ENCODE results near the gene PXYLP1.

The PXYLP1 gene

DNA sequence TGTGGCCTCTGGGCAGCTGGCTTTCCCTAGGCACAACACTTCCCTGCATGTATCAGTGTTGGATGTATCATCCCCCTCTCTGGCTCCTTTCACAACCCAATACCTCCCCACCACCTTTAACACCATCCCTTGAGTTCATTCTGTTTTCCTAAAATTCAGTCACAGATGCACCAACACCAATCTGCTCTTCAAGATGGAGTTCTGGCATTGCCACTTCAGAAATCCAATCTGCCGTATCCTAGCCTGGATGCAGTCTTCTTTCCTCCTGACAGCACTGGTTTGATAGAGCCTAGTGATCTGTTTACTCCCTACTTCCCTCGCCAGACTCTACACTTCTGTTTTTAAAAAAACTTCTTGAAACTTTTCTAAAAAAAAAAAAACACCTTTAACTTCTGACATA lies 21.7 kb downstream of the PXYLP1 start:
- no peak for DNase-seq

DNA sequence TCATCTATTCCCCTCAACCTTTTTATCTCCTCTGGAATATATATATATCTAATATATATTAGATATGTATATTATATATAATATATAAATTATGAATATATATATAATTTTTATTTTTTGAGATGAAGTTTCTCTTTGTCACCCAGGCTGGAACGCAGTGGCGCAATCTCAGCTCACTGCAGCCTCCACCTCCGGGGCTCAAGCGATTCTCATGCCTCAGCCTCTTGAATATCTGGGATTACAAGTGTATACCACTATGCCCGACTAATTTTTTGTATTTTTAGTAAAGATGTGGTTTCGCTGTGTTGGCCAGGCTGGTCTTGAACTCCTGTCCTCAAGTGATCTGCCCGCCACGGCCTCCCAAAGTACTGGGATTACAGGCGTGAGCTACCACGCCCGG lies 22.2 kb downstream of the PXYLP1 start:
- DNase-seq, result no peak

DNA sequence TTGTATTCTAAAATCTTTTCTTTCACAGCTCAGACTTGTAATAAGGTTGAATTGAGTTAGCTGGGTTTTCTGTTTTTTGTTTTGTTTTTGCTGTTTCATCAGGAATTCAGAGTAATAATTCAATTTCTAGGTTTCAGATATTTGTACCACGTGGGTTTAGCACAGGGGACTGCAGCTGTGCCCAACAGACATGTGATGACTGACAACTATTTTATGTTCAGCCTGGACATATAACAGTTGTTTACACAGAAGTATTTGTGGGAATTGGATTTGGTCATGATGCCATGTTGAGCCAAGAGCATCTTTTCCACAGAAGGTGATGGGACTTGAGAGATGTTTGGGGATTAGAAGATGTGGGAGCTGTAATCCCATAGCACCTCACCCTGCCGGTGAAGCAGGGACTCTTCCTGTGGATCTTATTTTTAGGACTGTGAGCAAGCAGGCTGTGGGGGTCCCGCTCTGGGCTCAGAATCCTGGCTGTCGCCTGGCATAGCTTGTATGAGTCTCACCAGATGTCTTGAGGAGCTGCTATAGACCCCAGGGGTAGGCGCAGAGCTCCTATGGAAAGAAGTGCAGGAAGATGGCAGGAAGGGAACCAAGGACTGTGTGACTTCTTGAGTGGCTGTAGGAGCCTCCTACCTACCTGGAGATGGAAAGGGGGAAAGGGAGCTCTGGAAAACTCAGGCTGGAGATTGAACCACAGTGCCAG lies 23.7 kb downstream of the PXYLP1 start:
- no peak for DNase-seq

DNA sequence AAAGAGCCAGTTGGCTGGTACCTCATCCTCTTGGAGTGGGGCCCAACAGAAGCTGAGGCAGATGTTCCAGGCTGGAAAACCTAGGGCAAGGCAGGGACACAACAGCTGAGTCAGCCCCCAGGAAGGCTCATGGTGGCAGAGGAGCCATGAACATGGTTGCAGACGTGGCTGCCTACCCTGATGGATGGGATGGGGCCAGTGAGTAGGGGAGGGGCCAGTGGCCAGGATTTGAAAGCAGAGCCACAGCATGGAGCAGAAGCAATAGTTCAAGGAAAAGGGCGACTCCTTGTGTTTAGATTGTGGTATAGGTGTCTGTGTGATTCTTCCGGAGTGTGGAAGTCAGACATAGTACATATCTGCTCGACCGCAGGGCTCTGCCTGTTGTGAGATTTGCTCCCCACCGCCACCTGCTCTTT lies 24.2 kb downstream of the PXYLP1 start:
- peak; percentile 63 for DNase-seq

DNA sequence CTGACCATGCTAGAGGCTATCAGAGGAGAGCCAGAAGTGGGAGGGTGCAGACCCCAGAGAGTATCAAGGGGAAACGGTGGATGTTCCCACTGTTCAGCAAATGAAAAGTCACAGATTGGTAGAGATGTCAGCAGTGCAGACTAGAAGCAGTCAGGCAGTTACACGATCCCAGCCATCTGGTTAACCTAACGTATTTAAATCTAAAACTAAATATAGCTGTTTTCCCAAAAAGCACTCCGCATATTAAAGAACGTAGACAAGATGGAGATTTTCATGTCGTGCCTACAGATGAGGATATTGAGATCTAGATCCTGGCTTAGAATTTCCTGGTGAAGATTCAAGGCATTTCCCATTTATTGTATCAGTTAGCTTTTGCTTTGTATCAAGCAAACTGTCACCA lies 25.2 kb downstream of the PXYLP1 start:
- no peak for DNase-seq

DNA sequence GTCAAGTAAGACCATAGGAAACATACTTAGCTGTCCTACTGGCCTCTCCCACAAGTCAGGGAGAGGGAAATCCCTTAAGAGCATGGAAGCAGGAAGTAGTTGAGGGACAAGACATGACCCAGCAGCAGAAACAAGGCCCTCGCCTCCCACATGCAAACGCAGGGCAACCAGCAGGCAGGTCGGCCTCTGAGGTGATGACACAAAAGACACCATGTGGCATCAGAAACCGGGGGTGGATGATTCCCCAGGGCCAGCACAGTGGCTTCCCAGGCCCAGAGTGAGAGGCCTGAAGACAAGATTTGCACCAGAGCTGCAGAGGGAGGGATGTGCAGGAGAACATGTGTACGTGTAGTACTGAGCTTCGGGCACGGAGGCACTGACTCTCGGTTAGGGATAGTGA lies 26.3 kb downstream of the PXYLP1 start:
- no peak for DNase-seq

DNA sequence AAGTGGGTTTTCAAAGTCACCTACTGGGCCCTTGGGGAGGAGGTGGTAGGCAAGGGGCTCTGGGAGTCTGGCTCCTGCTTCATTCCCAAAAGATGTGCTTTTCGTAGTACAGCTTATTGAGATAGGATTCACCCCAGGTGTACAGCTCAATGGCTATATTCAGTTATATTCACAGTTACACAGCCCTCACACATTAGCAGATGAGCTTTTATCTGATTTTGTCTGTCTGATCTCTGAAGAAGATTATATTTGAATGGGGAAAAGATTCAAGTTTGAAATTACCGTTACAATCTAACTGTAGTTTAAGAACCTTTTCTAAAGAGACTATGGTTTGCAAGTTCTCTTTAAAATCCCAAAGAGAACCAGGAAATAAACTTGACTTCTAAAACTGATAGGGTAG lies 27.3 kb downstream of the PXYLP1 start:
- DNase-seq, result no peak

DNA sequence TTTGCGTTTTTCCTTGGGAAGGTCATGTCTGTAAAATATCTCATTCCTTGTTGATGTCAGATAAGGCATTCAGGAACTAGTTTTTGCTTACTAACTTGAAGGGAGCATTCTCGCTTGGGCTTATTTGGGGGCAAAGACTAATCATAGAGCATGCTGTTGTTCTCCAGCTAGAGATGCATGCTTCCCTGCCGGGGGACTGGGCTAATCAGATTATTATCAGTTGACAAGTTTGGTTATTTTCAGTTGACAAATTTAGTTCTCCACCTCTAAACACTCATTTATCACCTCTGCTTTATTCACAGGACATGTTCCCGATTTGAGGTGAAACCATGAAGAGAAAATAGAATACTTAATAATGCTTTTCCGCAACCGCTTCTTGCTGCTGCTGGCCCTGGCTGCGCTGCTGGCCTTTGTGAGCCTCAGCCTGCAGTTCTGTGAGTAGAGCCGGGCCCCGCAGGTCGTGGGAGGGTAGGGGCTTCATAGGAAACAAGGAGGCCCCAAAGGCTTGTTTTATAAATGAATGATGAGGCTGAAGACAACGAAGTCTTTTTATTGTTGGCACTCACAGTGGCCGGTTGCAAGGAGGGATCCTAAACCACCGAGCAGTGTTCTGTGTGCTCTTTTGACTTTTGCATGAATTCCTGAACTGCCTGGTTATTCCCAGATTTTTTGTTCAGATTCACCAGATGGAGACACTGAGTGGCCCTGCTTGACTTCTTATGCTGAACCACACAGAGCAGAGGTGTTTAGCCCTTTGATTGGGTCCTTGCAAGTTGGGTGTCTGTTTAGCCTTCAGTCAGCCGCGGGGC lies 28.4 kb downstream of the PXYLP1 start:
- no peak for DNase-seq

DNA sequence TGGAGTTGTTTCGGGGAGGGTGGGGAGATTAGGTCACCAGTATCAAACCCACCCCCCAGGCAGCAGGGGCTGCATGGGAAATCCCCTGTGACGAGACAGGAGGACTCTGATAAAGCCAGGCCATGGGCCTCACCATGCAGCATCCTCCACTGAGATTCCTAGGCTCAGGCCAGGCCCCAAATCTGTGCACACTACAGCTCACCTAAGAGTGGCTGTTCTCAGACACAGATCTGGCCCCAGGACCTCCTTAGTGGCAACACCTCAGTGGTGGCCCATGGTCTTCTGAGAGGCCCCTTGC lies 29.0 kb downstream of the PXYLP1 start:
- DNase-seq, result no peak

DNA sequence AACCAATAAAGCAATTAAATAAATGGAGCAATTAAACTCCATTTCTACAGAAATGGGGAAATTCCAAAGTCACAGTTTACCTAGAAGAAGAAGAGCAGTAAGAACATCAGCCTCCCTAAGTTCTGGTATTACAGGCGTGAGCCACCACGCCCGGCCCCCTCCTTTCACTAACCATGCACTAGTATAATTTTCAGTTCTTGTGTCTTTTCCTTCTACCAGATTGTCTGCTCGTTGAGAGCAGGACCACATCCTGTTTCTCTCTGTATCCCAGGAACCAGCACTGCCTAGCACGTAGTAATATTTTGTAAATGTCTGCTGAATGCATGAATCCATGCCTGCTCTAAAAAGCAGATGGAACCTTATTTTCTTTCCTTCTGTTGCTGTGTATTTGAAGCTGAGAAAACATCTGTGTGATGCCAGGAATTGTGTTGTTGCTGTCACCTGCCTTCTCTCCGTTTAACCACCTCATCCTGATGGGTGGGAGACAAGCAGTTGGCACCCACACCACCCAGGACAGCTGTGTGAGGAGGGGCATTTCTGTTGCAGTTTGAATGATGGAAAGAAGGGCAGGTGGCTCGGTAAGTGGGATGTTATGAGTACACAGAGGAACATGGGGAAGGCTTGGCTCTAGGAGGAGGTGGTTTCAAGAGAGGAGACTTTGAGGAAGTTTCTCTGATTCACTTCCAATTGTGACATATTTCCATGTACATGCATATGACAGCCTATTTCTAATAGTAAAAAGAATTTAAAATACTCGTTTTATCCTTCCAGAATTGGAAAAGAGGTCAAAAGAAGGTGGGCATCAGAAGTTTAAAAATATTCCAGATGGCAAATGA lies 30.1 kb downstream of the PXYLP1 start:
- DNase-seq, result peak; percentile 23

DNA sequence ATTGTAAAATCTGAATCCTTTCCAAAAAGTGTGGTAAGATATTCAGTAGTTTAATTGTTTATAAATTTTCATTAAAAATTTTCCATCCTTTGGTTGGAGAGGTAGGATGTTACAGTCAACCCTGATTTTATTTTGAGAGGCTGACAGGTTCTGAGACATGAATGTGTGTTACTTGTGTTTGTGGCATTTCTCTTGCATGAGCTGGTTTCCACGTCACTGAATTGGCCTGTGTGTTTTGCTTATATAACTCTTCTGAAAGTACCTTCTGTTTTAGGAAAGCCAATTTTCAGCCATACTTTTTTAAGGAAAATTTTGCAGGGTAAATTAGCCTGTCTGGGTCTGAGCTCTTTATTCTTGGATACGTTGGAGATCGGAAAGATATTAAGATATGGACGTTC lies 30.7 kb downstream of the PXYLP1 start:
- no peak for DNase-seq

DNA sequence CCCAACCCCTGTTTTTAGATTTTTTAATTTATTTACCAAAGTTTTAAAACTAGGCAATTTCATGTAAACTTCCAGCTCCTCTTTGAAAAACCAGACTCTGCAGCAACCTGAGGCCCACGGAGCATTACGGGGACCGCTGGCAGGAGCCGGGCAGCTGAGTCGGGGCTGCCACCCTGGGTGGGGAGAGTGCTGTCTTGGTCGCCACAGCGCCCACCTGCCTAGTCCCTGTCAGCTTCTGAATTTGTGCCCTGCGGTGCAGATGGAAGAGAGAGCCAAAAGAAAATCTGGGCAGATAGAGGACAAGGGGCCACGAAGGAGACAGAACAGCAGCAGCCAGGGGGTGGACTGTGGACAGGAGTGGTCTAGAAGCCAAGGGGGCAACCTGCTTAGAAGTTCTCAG lies 34.6 kb downstream of the PXYLP1 start:
- no peak for DNase-seq

DNA sequence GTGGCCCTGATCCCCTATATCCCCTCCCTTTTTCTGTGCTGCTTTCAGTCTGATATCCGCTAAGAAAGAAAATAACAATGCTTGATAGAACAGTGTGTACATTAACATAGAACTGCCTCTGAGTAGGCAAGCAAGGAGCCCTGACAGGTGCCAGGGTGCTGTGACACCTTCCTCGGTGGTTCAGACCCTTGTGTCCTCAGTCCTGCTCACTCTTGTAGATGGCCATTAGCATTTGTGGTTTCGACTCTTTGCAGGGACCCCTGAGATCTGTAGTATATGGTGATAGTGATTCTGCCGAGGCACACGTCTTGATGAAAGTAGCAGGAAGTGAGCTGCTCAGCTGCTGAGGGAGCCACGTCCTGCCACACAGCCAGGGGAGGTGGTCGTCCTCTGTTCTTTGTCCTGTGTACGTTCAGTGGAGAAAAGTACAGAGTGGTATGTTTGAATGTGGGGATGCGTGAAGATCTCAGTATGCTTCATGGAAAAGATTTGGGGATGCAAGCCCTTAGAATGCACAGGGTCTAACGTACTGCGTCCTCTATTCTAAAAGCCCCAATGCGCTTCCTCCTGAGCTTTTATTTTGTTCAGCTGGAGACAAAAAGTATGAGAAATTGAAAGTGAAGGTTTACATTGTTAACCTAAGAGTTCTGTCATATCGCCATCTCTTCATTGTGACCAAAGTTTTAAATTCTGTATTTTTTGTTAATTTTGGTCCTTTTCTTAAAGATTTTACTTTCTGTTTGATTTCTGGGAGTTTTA lies 35.4 kb downstream of the PXYLP1 start:
- DNase-seq, result peak; percentile 31

DNA sequence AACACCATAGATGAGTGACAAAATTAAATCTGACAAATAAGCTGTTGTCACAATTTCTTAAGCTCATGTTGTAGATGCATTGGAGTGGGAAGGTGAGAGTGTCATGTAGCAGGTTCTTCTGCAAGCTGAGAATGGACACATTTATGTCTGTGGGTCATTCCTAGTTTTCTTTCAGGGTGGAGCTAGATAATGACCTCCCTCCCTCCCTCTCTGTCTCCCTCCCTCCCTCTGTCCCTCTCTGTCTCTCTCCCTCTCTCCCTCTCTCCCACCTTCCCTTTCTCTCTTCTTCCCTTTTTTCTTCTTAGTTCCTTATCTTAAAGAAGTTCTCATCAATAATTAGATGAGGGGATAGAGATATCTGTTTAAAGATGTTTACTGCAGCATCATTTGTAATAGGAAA lies 36.0 kb downstream of the PXYLP1 start:
- DNase-seq, result no peak

DNA sequence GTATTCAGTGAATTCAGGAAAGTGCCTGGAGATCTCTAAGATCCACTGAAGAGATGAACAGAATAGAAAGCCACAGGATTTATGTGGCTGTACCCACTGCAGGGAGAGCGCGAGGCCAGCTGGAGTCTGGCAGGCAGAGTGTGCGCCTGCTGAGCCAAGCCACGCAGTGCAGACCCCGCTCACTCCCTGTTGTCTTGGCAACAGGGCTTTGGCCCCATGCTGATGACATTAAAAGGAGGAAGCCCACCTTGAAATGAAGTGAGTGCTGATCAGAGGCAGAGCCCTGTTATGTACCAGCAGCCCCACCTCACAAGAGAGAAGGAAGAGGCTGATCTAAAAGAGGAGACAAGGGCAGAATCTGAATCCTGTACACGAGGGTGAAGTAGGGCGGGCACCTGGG lies 36.7 kb downstream of the PXYLP1 start:
- DNase-seq, result no peak

DNA sequence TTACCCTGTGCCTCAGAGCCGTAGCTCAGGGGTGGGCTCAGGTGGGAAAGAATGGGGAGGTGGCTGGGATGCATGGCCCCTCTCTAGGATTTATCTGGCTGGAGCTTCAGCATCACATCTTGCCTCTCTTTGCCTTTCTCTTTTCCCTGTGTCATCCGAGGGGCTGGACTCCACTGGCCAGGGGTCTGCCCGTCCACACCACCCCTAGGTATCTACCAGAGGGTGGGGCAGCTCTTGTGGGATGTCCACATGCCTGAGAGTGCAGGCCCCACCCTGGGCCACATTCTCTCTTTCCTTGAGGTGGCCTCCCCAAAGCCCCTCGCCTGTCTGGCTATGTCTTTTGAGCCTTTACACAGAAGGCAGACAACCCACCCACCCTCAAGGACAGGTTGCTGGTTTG lies 37.2 kb downstream of the PXYLP1 start:
- no peak for DNase-seq

DNA sequence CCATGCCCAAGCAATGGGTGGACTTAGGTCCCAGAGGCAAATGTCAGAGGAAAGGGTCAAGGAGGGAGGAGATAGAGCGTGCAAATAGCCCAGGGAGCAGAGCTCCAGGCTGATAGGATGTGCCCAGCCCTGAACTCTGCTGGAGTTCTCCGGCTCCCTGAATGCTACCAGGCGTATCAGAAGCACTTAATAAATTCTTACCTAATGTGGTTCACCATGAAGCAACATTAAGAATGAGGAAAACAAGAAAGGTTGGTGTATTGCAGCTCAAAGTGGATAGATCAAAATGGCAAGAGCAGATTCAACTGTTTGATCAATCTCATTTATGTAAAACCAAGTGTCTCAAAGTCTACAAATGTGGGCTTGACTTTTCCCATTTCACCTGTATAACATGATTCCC lies 38.3 kb downstream of the PXYLP1 start:
- no peak for DNase-seq

DNA sequence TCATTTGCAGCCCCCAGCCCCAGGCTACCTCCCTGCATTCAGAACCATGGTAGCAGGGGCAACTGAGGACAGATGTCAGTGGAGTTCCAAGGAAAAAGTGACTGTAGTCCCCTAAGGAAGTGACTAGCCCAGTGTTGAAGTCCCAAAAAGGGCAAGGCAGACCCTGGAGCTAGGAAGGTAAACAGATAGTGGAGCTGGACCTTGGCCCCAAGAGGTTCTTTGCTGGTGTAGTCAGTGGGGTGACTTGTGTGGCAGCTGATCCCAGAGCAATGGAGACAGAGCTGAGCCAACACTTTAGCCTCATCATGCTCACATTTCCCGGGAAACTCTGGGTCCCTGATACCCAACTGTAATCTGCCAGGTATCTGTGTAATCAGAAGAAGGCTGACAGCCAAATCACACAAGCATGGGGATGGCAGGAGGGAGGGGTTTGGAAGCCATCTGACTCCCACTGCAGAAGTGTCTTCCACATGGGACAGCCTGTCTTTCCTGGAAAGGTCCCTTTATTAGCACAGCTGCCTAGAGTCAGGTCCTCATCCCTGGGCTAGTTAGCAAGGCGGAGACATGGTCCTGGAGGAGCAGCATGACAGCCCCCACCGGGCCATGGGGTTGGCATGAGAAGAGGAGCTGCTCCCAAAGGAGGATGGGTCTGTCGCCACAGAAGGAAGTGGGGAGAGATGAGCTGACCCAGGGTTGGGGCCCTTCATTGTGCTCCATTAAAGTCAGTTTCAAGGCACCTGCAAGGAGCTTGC lies 39.8 kb downstream of the PXYLP1 start:
- no peak for DNase-seq

DNA sequence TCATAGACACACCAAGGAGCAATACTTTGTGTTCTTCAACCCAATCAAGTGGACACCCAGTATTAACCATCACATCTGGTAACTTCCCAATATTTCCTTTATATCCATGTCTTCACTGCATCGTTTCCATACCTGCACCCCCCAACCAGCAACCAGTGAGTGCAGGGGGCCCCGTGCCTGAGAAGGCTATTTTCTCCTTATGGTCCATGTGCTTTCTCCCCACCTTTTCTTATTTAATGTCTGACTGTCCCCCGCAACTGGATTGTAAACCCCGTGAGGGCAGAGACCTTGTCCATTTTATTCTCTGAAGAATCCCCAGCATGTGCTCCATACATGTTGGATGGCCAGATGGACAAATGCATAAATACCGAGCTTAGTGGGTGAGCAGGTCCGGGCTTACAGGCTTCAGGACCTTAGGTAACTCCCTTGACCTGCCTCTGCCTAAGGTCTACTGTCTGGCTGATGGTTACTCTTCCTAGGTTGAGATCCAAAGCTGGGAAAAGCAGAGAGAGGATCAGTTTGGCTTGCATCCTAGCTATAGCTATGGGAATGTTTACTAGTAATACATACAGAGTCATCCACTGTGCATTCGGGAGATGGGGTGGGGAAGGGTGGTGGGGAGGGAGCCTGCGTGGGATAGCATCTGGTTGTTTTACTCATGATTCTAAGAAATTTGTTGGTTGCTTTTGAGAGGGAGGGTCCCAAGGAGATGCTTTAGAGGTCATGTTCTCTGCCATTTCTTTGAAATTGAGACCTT lies 41.5 kb downstream of the PXYLP1 start:
- DNase-seq, result no peak

DNA sequence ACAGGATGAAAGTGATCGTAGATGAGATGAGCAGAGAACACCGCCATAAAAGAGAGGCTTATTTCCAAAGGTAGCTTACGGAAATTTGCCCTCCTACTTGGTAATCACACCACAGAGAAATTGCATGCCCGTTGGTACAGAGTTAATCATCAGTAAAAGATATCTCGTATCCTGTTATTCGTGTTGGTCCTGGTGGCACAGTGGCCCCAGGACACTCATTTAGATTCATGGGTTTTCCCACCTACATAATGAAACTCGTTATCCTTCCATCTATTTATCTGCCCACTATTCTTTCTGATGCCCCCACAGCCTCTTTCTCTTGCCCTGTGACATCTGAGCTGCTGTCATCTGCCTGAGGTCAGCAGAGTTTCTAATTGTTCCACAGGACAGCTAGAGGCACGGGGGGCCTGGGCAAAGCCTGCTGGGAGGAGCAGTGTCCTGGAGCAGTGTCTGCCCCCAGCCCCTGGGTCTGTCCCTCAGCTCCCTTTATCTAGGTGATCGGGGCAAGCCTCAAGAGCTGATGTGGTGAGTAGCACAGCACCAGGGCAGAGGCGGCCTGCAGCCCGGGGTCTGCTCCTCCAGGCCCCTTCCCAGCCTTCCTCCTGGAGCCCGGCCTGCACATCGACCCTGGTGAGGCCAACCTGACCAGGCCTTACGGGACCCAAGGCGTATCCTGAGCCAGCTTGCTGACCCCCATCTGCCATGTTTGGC lies 42.2 kb downstream of the PXYLP1 start:
- no peak for DNase-seq

Data from activated CD4-positive, alpha-beta T cell treated with anti-CD3 and anti-CD28 coated beads, Interleukin-2, amount 50 U/mL, for 16 hours (primary cell).